DMS114 treated with DMSO at 0.1 percent for 48 hours (cell line): Measurements from ENCODE around the gene ISG20L2.
A peak's percentile ranks its signal among the peaks of the same experiment; 100 is the strongest.
"Not testable (repeated sequence)": the region's sequence is repeated elsewhere in the genome, so short reads cannot be mapped to it uniquely, and the experiment has no call there.

ENCODE experiments used
- DNase-seq: peaks from one replicate; lab custom pipeline; 2025; ENCODE audit not compliant: unreplicated experiment; lab: John Stamatoyannopoulos, UW

Gene ISG20L2

GRCh38 chr1:156728599-156729462 lies at the start of gene ISG20L2:
Gene ISG20L2 (minus strand): TSS chr1:156728766. CDS start chr1:156727652, 1,114 bp downstream.
- peak; percentile 99 for DNase-seq

GRCh38 chr1:156777573-156777972 lies 49.0 kb upstream of the ISG20L2 start:
- DNase-seq, result no peak

GRCh38 chr1:156776942-156777341 lies 48.4 kb upstream of the ISG20L2 start:
- DNase-seq, result no peak

GRCh38 chr1:156775799-156776198 lies 47.2 kb upstream of the ISG20L2 start:
- no peak for DNase-seq

- DNase-seq, result no peak
Observed at GRCh38 chr1:156773607-156774006, 45.0 kb upstream of the ISG20L2 start.

- DNase-seq, result no peak
Observed at GRCh38 chr1:156772728-156773497, 44.3 kb upstream of the ISG20L2 start.

GRCh38 chr1:156772222-156772621 lies 43.7 kb upstream of the ISG20L2 start:
- no peak for DNase-seq

- DNase-seq, result no peak
Observed at GRCh38 chr1:156768610-156769295, 40.2 kb upstream of the ISG20L2 start.

- DNase-seq, result no peak
Observed at GRCh38 chr1:156767879-156768604, 39.5 kb upstream of the ISG20L2 start.

- DNase-seq, result peak; percentile 100
Observed at GRCh38 chr1:156767101-156767878, 38.7 kb upstream of the ISG20L2 start, which contains the start of gene PRCC. Gene PRCC (plus strand): TSS chr1:156767535. CDS start chr1:156767772, 237 bp downstream.

GRCh38 chr1:156766298-156767100 lies 37.9 kb upstream of the ISG20L2 start:
- DNase-seq, result no peak

GRCh38 chr1:156765666-156766065 lies 37.1 kb upstream of the ISG20L2 start:
- DNase-seq, result no peak

GRCh38 chr1:156765136-156765535 lies 36.6 kb upstream of the ISG20L2 start:
- DNase-seq, result not testable (repeated sequence)

GRCh38 chr1:156760796-156761104 lies 32.2 kb upstream of the ISG20L2 start:
- no peak for DNase-seq

GRCh38 chr1:156760092-156760795 lies 31.7 kb upstream of the ISG20L2 start:
- DNase-seq, result no peak

- not testable (repeated sequence) for DNase-seq
Observed at GRCh38 chr1:156757572-156758253, 29.1 kb upstream of the ISG20L2 start.

- DNase-seq, result no peak
Observed at GRCh38 chr1:156756355-156756754, 27.8 kb upstream of the ISG20L2 start.

- DNase-seq, result no peak
Observed at GRCh38 chr1:156755527-156755950, 27.0 kb upstream of the ISG20L2 start.
